Fibroblast of the aortic adventitia (primary cell): ENCODE measurements around the gene SULT2B1. TPM values are rescaled to one million over a fixed set of nuclear protein-coding genes. Genes with fewer than 3 reads are reported as not detected.
"Not testable (repeated sequence)": the region's sequence is repeated elsewhere in the genome, so short reads cannot be mapped to it uniquely, and the experiment has no call there.

ENCODE experiments used
- DNase-seq: peaks from one replicate; pipeline ENCODE4 v3.0.0-alpha.2; 2010; ENCODE audit warnings: low read depth
- H3K4me3 ChIP-seq: 2 replicates; pipeline ENCODE4 v1.5.1; 2011; ENCODE audit warnings: low read depth, mild to moderate bottlenecking, control low read depth, low read length, moderate library complexity
- total RNA-seq: library from RNA; depleted of rRNA; stranded (reverse); fragments of >200 nt; gene quantifications from 2 replicates; pipeline ENCODE4 v1.2.3, GENCODE V29; 2012; ENCODE audit warnings: low replicate concordance
- TF ChIP-seq, protein P1 (sequence below): IDR thresholded peaks from 2 replicates; pipeline ENCODE4 v1.5.1; 2011; ENCODE audit warnings: mild to moderate bottlenecking, low read length, control low read depth, inconsistent platforms; ENCODE audit not compliant: insufficient read depth

The SULT2B1 gene
- total RNA-seq, 1 donor: not detected

DNA sequence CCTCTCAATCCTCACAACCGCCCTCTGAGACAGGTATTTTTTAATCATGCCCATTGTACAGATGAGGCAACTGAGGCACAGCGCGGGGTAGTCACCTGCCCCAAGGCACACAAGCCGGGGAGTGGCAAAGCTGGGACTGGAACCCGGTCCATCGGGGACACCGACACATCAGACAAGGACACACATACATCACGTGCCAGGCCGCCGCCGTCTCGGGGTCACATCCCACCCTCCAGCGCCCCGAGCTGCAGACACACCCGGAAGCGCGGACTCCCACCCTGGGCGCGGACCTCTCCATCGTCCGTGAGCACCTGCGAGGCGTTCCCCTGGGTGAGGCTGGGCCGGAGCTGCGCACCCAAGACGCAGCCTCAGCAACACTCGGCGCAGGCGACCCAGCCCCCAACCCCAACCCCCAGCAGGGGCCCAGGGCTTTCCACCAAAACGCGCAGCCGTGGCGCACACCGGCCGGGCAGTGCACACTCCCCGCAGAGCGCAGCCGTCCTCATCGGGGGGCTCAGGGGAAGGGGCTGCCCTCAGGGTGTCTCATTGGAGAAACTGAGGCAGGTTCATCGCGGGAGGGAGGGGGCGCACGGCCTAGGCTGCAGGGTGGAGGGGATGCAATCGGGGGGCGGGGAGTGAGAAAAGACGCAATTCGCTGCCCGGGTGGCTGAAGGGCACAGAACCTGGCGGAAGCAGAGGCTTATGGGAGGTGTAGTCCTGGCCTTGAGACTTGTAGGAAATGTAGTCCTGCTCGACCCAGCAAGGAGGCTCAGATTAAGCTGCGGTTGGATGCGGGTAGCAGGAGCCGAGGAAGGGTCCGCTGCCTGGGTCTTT is 38.5 kb upstream of the SULT2B1 start:
- peak overlapping the region; percentile 68 for H3K4me3 ChIP-seq
- DNase-seq: peak; percentile 63
- TF ChIP-seq, protein P1, sequence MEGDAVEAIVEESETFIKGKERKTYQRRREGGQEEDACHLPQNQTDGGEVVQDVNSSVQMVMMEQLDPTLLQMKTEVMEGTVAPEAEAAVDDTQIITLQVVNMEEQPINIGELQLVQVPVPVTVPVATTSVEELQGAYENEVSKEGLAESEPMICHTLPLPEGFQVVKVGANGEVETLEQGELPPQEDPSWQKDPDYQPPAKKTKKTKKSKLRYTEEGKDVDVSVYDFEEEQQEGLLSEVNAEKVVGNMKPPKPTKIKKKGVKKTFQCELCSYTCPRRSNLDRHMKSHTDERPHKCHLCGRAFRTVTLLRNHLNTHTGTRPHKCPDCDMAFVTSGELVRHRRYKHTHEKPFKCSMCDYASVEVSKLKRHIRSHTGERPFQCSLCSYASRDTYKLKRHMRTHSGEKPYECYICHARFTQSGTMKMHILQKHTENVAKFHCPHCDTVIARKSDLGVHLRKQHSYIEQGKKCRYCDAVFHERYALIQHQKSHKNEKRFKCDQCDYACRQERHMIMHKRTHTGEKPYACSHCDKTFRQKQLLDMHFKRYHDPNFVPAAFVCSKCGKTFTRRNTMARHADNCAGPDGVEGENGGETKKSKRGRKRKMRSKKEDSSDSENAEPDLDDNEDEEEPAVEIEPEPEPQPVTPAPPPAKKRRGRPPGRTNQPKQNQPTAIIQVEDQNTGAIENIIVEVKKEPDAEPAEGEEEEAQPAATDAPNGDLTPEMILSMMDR: no peak

DNA sequence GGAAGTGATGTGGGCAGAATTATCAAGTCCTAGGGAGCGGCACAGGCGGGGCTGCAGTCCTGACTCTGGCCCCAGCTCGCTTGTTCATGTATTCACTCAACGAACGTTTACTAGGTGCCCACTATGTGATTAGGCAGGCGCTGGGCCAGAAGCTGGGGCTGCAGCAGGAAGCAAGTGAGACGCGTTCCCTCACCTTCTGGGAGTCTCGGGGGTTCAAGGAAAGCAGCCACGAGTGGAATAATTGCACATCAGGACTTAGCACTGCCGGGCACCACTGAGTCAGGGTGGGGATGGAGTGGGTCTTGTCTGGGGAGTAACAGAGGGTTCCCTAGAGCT is 37.9 kb upstream of the SULT2B1 start:
- H3K4me3 ChIP-seq: no peak overlapping the region
- no peak for DNase-seq
- TF ChIP-seq, protein P1: no peak

DNA sequence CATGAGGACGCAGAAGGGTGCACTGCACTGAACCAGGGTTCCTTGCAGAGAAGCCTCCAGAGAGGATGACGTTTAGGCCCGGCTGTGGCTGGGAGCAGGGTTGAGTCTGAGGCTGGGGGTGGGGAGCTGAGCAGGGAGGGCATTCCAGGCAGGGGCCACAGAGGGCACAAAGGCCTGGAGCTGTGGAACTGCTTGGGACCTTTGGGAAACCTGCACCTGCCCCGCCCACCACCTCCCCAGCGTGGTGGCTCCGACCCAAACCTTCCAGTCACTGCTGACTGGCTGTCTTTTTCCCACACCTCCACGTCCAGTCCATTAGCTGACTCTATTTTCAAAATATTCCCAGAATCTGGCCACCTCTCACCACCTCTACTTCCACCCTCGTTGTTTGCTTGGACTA is 35.4 kb upstream of the SULT2B1 start:
- H3K4me3 ChIP-seq: no peak overlapping the region
- TF ChIP-seq, protein P1: no peak
- DNase-seq: no peak

DNA sequence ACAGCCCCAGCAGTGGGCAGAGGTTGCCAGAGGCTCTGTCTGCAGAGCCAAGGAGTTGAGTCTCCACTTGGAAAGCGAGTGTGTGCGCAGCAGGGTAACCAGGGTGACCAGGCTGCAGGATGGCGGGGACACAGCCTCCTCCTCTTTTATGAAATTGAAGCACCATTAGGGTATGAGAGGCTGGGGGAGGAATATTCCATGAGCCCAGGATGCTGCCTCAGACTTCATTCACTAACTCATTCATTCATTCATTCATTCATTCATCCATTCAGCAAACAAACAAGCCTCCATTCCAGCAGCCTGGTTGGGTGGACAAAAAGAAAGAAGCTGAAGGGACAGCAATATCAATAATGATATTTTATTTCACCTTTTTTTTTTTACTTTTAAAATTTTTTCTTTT is 33.8 kb upstream of the SULT2B1 start:
- H3K4me3 ChIP-seq: no peak overlapping the region
- DNase-seq: no peak
- TF ChIP-seq, protein P1: no peak

DNA sequence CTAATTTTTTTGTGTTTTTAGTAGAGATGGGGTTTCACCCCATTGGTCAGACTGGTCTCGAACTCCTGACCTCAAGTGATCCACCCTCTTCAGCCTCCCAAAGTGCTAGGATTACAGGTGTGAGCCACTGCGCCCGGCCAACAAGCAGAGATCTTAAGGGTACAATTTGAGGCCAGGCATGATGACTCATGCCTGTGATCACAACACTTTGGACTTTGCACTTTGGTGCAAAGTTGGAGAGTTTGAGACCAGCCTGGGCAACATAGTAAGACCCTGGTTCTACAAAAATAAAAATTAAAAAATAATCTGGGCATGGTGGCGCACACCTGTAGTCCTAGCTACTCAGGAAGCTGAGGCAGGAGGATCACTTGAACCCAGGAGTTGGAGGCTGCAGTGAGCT is 32.5 kb upstream of the SULT2B1 start:
- not testable (repeated sequence) for H3K4me3 ChIP-seq, DNase-seq

DNA sequence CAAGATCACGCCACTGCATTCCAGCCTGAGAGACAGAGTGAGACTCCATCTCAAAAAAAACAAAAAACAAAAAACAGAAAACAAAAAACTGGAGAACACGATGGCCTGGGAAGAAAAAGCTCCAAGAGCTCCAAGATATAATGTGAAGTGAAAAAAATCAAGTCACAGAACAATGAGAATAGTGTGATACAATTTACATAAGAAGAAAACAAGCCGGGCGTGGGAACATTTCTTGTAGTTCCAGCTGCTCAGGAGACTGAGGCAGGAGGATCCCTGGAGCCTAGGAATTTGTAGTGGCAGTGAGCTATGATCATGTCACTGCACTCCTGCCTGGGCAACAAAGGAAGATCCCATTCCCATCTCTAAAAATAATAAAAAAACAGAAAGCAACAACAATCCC is 31.8 kb upstream of the SULT2B1 start:
- no peak for DNase-seq
- TF ChIP-seq, protein P1: no peak
- H3K4me3 ChIP-seq: no peak overlapping the region

DNA sequence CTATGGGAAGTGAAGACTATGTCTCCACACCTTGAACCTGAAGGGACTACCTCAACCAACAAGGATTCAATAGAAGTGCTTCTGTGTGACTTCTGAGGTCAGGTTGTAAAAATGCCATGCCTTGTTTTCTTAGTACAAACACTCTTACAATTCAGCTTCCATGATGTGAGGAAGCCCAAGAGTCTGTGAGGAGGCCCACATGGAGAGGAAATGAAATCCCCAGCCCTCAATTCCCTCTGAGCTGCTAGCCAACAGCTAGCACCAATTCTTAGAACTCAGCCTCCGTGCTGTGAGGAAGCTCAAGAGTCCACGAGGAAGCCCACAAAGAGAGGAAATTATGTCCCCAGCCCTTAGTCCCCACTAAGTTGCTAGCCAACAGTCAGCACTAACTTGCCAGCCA is 27.8 kb upstream of the SULT2B1 start:
- H3K4me3 ChIP-seq: no peak overlapping the region
- TF ChIP-seq, protein P1: no peak
- no peak for DNase-seq
